ENCODE results near the gene LY6G6F. TPM values are rescaled to one million over a fixed set of nuclear protein-coding genes. Genes with fewer than 3 reads are reported as not detected.
A peak's percentile ranks its signal among the peaks of the same experiment; 100 is the strongest.

LY6G6F gene
- polyA plus RNA-seq, 2 of the 4 experiments (the other 2 are of a cell fraction): not detected

- no peak for FAIRE-seq
- ChIA-PET POLR2A (interaction anchor here (0.5 to 2.0 kb wide), 6 partner anchors 9 to 189 kb away, joined by 3 to 9 read pairs (median 4); partner anchors contain the start of genes ABHD16A, DDX39B, HSPA1A and HSPA1B), CTCF (interaction anchor here (0.6 to 4.7 kb wide), 22 partner anchors 9 to 222 kb away, joined by 3 to 30 read pairs (median 5); partner anchors contain the start of genes LSM2, LY6G5C, LY6G6D and MSH5)
- peak; percentile 53 to 81 for DNase-seq (ENCODE audit: low read depth in 1 of 2, low spot score in 1 of 2)
- peak overlapping the region; percentile 58 for H3K4me3 ChIP-seq
- ATAC-seq: peak; percentile 63 to 83
- WGBS (ENCODE audit: missing lambda C conversion rate): 9% methylated on average over 23 of the region's 46 CpGs
- peak overlapping the region; percentile 76 to 95 for H3K27ac ChIP-seq
- H3K4me2 ChIP-seq: peak overlapping the region; percentile 83
- H3K4me1 ChIP-seq: peaks cover 17% of the 10 kb centered on the region
- H3K9me3 ChIP-seq: no peaks in the 10 kb centered on the region
- TF ChIP-seq HOXA7 (CRISPR knock-in tag; IDR thresholded peaks at IDR 0.05) (peak; percentile 76; the same call in 1 of the 2 replicates), ZNF302 (CRISPR knock-in tag; IDR thresholded peaks at IDR 0.05) (no peak), RCOR1 (IDR thresholded peaks at IDR 0.05; ENCODE audit: low read depth, low read length) (no peak), FOSL2 (IDR thresholded peaks at IDR 0.05) (no peak), FOSL2 (CRISPR knock-in tag; IDR thresholded peaks at IDR 0.05) (no peak), RAD21 (conservative IDR thresholded peaks at IDR 0.05 in 1 of 2, IDR thresholded peaks at IDR 0.05 in 1 of 2) (no peak), POLR2AphosphoS2 (conservative IDR thresholded peaks at IDR 0.05; ENCODE audit: low read length) (no peak), NPAS2 (CRISPR knock-in tag; IDR thresholded peaks at IDR 0.05; ENCODE audit: borderline replicate concordance) (no peak), BHLHE40 (IDR thresholded peaks at IDR 0.05; ENCODE audit: low read depth, low read length) (no peak), KDM5A (IDR thresholded peaks at IDR 0.05) (no peak), RFX5 (IDR thresholded peaks at IDR 0.05) (no peak), JUN (IDR thresholded peaks at IDR 0.05) (peak; percentile 23 to 73; a peak in 3 of 5 replicates), HOXB5 (CRISPR knock-in tag; IDR thresholded peaks at IDR 0.05) (no peak), MYC (IDR thresholded peaks at IDR 0.05; ENCODE audit: borderline replicate concordance, low read length) (no peak), NR3C1 (IDR thresholded peaks at IDR 0.05) (no peak), E2F6 (IDR thresholded peaks at IDR 0.05; ENCODE audit: borderline replicate concordance, low read depth) (no peak), PHF8 (IDR thresholded peaks at IDR 0.05; ENCODE audit: borderline replicate concordance, low read depth) (no peak), RARB (CRISPR knock-in tag; IDR thresholded peaks at IDR 0.05) (no peak), SMC3 (IDR thresholded peaks at IDR 0.05) (no peak), HMGXB4 (CRISPR knock-in tag; IDR thresholded peaks at IDR 0.05; ENCODE audit: borderline replicate concordance) (0 out of 2 replicates have a peak, but pooled peaks have one; percentile 35), MAFK (IDR thresholded peaks at IDR 0.05; ENCODE audit: partially characterized antibody) (no peak), CBX8 (IDR thresholded peaks at IDR 0.05) (no peak), JUNB (IDR thresholded peaks at IDR 0.05) (no peak), CTCF (IDR thresholded peaks at IDR 0.05) (no peak), FOXS1 (CRISPR knock-in tag; IDR thresholded peaks at IDR 0.05) (no peak), ZC3H11A (IDR thresholded peaks at IDR 0.05) (no peak), CHD2 (IDR thresholded peaks at IDR 0.05; ENCODE audit: low read length, partially characterized antibody) (no peak), GATA3 (IDR thresholded peaks at IDR 0.05; ENCODE audit: borderline replicate concordance) (no peak)
- TF ChIP-seq, protein P1, sequence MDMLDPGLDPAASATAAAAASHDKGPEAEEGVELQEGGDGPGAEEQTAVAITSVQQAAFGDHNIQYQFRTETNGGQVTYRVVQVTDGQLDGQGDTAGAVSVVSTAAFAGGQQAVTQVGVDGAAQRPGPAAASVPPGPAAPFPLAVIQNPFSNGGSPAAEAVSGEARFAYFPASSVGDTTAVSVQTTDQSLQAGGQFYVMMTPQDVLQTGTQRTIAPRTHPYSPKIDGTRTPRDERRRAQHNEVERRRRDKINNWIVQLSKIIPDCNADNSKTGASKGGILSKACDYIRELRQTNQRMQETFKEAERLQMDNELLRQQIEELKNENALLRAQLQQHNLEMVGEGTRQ (IDR thresholded peaks at IDR 0.05): no peak
- TF ChIP-seq, protein P2, sequence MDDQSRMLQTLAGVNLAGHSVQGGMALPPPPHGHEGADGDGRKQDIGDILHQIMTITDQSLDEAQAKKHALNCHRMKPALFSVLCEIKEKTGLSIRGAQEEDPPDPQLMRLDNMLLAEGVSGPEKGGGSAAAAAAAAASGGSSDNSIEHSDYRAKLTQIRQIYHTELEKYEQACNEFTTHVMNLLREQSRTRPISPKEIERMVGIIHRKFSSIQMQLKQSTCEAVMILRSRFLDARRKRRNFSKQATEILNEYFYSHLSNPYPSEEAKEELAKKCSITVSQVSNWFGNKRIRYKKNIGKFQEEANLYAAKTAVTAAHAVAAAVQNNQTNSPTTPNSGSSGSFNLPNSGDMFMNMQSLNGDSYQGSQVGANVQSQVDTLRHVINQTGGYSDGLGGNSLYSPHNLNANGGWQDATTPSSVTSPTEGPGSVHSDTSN (IDR thresholded peaks at IDR 0.05): peak; percentile 90
- TF ChIP-seq, protein P3, sequence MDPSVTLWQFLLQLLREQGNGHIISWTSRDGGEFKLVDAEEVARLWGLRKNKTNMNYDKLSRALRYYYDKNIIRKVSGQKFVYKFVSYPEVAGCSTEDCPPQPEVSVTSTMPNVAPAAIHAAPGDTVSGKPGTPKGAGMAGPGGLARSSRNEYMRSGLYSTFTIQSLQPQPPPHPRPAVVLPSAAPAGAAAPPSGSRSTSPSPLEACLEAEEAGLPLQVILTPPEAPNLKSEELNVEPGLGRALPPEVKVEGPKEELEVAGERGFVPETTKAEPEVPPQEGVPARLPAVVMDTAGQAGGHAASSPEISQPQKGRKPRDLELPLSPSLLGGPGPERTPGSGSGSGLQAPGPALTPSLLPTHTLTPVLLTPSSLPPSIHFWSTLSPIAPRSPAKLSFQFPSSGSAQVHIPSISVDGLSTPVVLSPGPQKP (IDR thresholded peaks at IDR 0.05; ENCODE audit: low read depth, low read length): no peak
- TF ChIP-seq, protein P4, sequence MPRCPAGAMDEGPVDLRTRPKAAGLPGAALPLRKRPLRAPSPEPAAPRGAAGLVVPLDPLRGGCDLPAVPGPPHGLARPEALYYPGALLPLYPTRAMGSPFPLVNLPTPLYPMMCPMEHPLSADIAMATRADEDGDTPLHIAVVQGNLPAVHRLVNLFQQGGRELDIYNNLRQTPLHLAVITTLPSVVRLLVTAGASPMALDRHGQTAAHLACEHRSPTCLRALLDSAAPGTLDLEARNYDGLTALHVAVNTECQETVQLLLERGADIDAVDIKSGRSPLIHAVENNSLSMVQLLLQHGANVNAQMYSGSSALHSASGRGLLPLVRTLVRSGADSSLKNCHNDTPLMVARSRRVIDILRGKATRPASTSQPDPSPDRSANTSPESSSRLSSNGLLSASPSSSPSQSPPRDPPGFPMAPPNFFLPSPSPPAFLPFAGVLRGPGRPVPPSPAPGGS (IDR thresholded peaks at IDR 0.05): peak; percentile 44; the same call in 1 of the 3 replicates
- TF ChIP-seq, protein P5, sequence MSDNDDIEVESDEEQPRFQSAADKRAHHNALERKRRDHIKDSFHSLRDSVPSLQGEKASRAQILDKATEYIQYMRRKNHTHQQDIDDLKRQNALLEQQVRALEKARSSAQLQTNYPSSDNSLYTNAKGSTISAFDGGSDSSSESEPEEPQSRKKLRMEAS (IDR thresholded peaks at IDR 0.05): no peak
These were observed 23.4 kb downstream of the LY6G6F start for GRCh38 chr6:31729979-31730630.
